NCI-H1694 (cell line): ENCODE data around the gene ZDHHC22.

Experiments used
- DNase-seq: peaks from one replicate; lab custom pipeline; 2025; lab: John Stamatoyannopoulos, UW

The ZDHHC22 gene

GRCh38 chr14:77104393-77104792, 37.2 kb downstream of the ZDHHC22 start:
- DNase-seq: no peak

GRCh38 chr14:77103951-77104350, 37.6 kb downstream of the ZDHHC22 start:
- no peak for DNase-seq

GRCh38 chr14:77103475-77103874, 38.1 kb downstream of the ZDHHC22 start:
- DNase-seq: no peak

GRCh38 chr14:77102154-77102553, 39.4 kb downstream of the ZDHHC22 start:
- DNase-seq: no peak

GRCh38 chr14:77100961-77101360, 40.6 kb downstream of the ZDHHC22 start:
- DNase-seq: no peak

GRCh38 chr14:77099425-77100167, 42.0 kb downstream of the ZDHHC22 start:
- DNase-seq: peak; percentile 40

- DNase-seq: peak; percentile 65
Observed at GRCh38 chr14:77098529-77099353, 42.9 kb downstream of the ZDHHC22 start.

- peak; percentile 100 for DNase-seq
Observed at GRCh38 chr14:77097700-77098528, 43.7 kb downstream of the ZDHHC22 start, which contains the start of gene CIPC. CIPC (plus strand) TSS chr14:77098258; CDS start chr14:77105709, 7,451 bp downstream.

GRCh38 chr14:77097006-77097699, 44.4 kb downstream of the ZDHHC22 start:
- peak; percentile 26 for DNase-seq

- DNase-seq: peak; percentile 97
Observed at GRCh38 chr14:77094672-77095284, 46.8 kb downstream of the ZDHHC22 start.

GRCh38 chr14:77092676-77093075, 48.9 kb downstream of the ZDHHC22 start:
- no peak for DNase-seq

GRCh38 chr14:77091518-77091917, 50.1 kb downstream of the ZDHHC22 start:
- DNase-seq: no peak

- DNase-seq: no peak
Observed at GRCh38 chr14:77088645-77089044, 52.9 kb downstream of the ZDHHC22 start.

- no peak for DNase-seq
Observed at GRCh38 chr14:77088219-77088618, 53.4 kb downstream of the ZDHHC22 start.

GRCh38 chr14:77087631-77088030, 54.0 kb downstream of the ZDHHC22 start:
- no peak for DNase-seq

- no peak for DNase-seq
Observed at GRCh38 chr14:77086951-77087350, 54.6 kb downstream of the ZDHHC22 start.

- no peak for DNase-seq
Observed at GRCh38 chr14:77086017-77086727, 55.4 kb downstream of the ZDHHC22 start.

- DNase-seq: no peak
Observed at GRCh38 chr14:77085538-77085937, 56.1 kb downstream of the ZDHHC22 start.

- DNase-seq: no peak
Observed at GRCh38 chr14:77084985-77085384, 56.6 kb downstream of the ZDHHC22 start.

GRCh38 chr14:77083082-77083481, 58.5 kb downstream of the ZDHHC22 start:
- no peak for DNase-seq

- no peak for DNase-seq
Observed at GRCh38 chr14:77082356-77082755, 59.2 kb downstream of the ZDHHC22 start.
